HCT116 (cell line): ENCODE measurements around the gene PRKCH. TPM values are rescaled to one million over a fixed set of nuclear protein-coding genes. Genes with fewer than 3 reads are reported as not detected.

ENCODE experiments used
- ATAC-seq: fragments of 200-7000 bp; cut with Tn5 transposase; 2 replicates; pipeline ENCODE4 v1.9.1; 2020; ENCODE audit warnings: mild to moderate bottlenecking, moderate library complexity
- BruUV-seq: library from RNA; stranded (reverse); fragments of 400-500 nt; replicated peaks from 2 replicates; lab custom pipeline; 2021; lab: Mats Ljungman, UMichigan
- CTCF ChIA-PET: fragments of 300-600 bp; sonication (Branson Sonifier 250); formaldehyde crosslinking; loops from one replicate; lab custom pipeline; 2021; ENCODE audit warnings: antibody characterized with exemption; lab: Charles Lee
- POLR2A ChIA-PET: fragments of 300-600, 350-600 bp; sonication (Branson Sonifier 250); formaldehyde crosslinking; loops from one replicate; lab custom pipeline; 2021; ENCODE audit warnings: antibody characterized with exemption; lab: Charles Lee
- RAD21 ChIA-PET, 2 experiments: fragments of 300-600 bp; sonication (Branson Sonifier 250); formaldehyde crosslinking; loops; one replicate each; lab custom pipeline; 2023; ENCODE audit warnings: low total read pairs in 2 of 2; ENCODE audit not compliant: uncharacterized antibody in 2 of 2, unreplicated experiment in 2 of 2, low non-redundant PET in 1 of 2; lab: Charles Lee
- DNase-seq: peaks from one replicate; pipeline ENCODE4 v3.0.0-alpha.2; 2010; ENCODE audit warnings: low read depth, low spot score
- H2AFZ ChIP-seq: fragments of 200-600 bp; shearing (Covaris generic), sonication (generic); 2 replicates; pipeline ENCODE4 v1.6.1; 2017; ENCODE audit warnings: low read depth, mixed run types, mixed read lengths, antibody characterized with exemption, low read length; ENCODE audit not compliant: poor library complexity, severe bottlenecking
- H3K27ac ChIP-seq: 2 replicates; pipeline ENCODE4 v1.5.1; 2012; ENCODE audit warnings: low read depth, low read length
- H3K27me3 ChIP-seq: fragments of 200-600 bp; sonication (generic); 2 replicates; pipeline ENCODE4 v1.6.1; 2016; ENCODE audit warnings: mixed run types, low read length, mixed read lengths; ENCODE audit not compliant: insufficient read depth
- H3K36me3 ChIP-seq, 2 experiments: fragments of 200-500 bp in 1 of 2; fragments of 200-600 bp in 1 of 2; sonication (Bioruptor generic) in 1 of 2; sonication (generic) in 1 of 2; 2 replicates each; pipeline versions ENCODE4 v1.5.1 to v1.6.1; 2014 to 2016; ENCODE audit warnings: low read length in 2 of 2, inconsistent platforms in 1 of 2, mixed read lengths in 1 of 2, mixed run types in 1 of 2; ENCODE audit not compliant: insufficient read depth in 2 of 2, control insufficient read depth in 1 of 2
- H3K4me1 ChIP-seq, 2 experiments: fragments of 200-600 bp in 1 of 2; sonication (generic) in 1 of 2; 2 replicates each; pipeline versions ENCODE4 v1.5.1 to v1.6.1; 2012 to 2017; ENCODE audit warnings: low read length in 2 of 2, inconsistent platforms in 1 of 2, mild to moderate bottlenecking in 1 of 2, mixed read lengths in 1 of 2, mixed run types in 1 of 2, moderate library complexity in 1 of 2; ENCODE audit not compliant: insufficient read depth in 2 of 2, control insufficient read depth in 1 of 2
- H3K4me2 ChIP-seq: fragments of 200-600 bp; sonication (generic); 2 replicates; pipeline ENCODE4 v1.6.1; 2017; ENCODE audit warnings: mixed run types, low read length, mixed read lengths
- H3K4me3 ChIP-seq, 2 experiments: fragments of 200-600 bp in 1 of 2; sonication (generic) in 1 of 2; replicated peaks in 1 of 2; 2 replicates each; pipeline ENCODE4 v1.5.1; 2011 to 2016; ENCODE audit warnings: low read length in 2 of 2, control low read depth in 1 of 2, low read depth in 1 of 2, mild to moderate bottlenecking in 1 of 2, mixed read lengths in 1 of 2, mixed run types in 1 of 2
- H3K79me2 ChIP-seq: fragments of 200-600 bp; sonication (generic); 2 replicates; pipeline ENCODE4 v1.6.1; 2017; ENCODE audit warnings: mild to moderate bottlenecking, mixed run types, low read length, moderate library complexity, mixed read lengths; ENCODE audit not compliant: insufficient read depth
- H3K9ac ChIP-seq: fragments of 200-600 bp; sonication (generic); 2 replicates; pipeline ENCODE4 v1.6.1; 2016; ENCODE audit warnings: low read length, mixed read lengths
- H3K9me2 ChIP-seq: fragments of 200-600 bp; sonication (generic), shearing (Covaris generic); 2 replicates; pipeline ENCODE4 v1.6.1; 2017; ENCODE audit warnings: mixed run types, mild to moderate bottlenecking, moderate library complexity; ENCODE audit not compliant: insufficient read depth
- H3K9me3 ChIP-seq, 2 experiments: fragments of 200-500 bp in 1 of 2; fragments of 200-600 bp in 1 of 2; sonication (Bioruptor generic) in 1 of 2; sonication (generic) in 1 of 2; 2 replicates each; pipeline ENCODE4 v1.6.1; 2014 to 2017; ENCODE audit warnings: low read length in 2 of 2, mixed read lengths in 2 of 2, inconsistent platforms in 1 of 2, low read depth in 1 of 2, mild to moderate bottlenecking in 1 of 2, mixed run types in 1 of 2, moderate library complexity in 1 of 2; ENCODE audit not compliant: control insufficient read depth in 1 of 2, insufficient read depth in 1 of 2
- H4K20me1 ChIP-seq: fragments of 200-600 bp; sonication (generic), shearing (Covaris generic); 2 replicates; pipeline ENCODE4 v1.6.1; 2017; ENCODE audit warnings: mixed run types, mild to moderate bottlenecking, moderate library complexity; ENCODE audit not compliant: insufficient read depth
- EGR1 ChIP-seq: IDR thresholded peaks from 2 replicates; pipeline ENCODE4 v1.6.1; 2012; ENCODE audit warnings: low read depth
- EZH2 ChIP-seq: fragments of 200-600 bp; sonication (generic); IDR thresholded peaks from 2 replicates; pipeline ENCODE4 v1.6.1; 2017; ENCODE audit warnings: antibody characterized with exemption, mixed run types
- EZH2phosphoT487 ChIP-seq: fragments of 200-600 bp; IDR thresholded peaks from 2 replicates; pipeline ENCODE4 v1.6.1; 2018; ENCODE audit warnings: antibody characterized with exemption, borderline replicate concordance
- SIN3A ChIP-seq: IDR thresholded peaks from 2 replicates; pipeline ENCODE4 v1.6.1; 2012; ENCODE audit warnings: low read depth
- SRF ChIP-seq: IDR thresholded peaks from 2 replicates; pipeline ENCODE4 v1.6.1; 2012; ENCODE audit warnings: low read depth
- ZFX ChIP-seq: fragments of 450-650 bp; IDR thresholded peaks from 2 replicates; pipeline ENCODE4 v1.6.1; 2017
- intact Hi-C: fragments of 100-400 bp; cut with micrococcal nuclease; formaldehyde crosslinking; loops from 2 replicates; pipeline ENCODE4 v1.10.0; 2022
- total RNA-seq: library from RNA; stranded (reverse); gene quantifications from one replicate; pipeline ENCODE4 v1.2.1, GENCODE V29; 2021; ENCODE audit not compliant: unreplicated experiment
- TF ChIP-seq, protein P1 (sequence below): IDR thresholded peaks from 2 replicates; pipeline ENCODE4 v1.6.1; 2012
- TF ChIP-seq, protein P2 (sequence below): IDR thresholded peaks from 2 replicates; pipeline ENCODE4 v1.6.1; 2012; ENCODE audit warnings: low read depth
- TF ChIP-seq, protein P3 (sequence below), 3 experiments: fragments of 200-600 bp in 1 of 3; sonication (generic) in 1 of 3; IDR thresholded peaks in 2 of 3; conservative IDR thresholded peaks in 1 of 3; 2 replicates each; pipeline ENCODE4 v1.5.1; 2012 to 2017; ENCODE audit warnings: low read depth in 2 of 3, low read length in 2 of 3, antibody characterized with exemption in 1 of 3, borderline replicate concordance in 1 of 3, control low read depth in 1 of 3, mild to moderate bottlenecking in 1 of 3, mixed read lengths in 1 of 3, mixed run types in 1 of 3, moderate library complexity in 1 of 3; ENCODE audit not compliant: insufficient read depth in 1 of 3

The PRKCH gene
- total RNA-seq, 1 experiment from 2014 or later: 16.6 TPM

DNA sequence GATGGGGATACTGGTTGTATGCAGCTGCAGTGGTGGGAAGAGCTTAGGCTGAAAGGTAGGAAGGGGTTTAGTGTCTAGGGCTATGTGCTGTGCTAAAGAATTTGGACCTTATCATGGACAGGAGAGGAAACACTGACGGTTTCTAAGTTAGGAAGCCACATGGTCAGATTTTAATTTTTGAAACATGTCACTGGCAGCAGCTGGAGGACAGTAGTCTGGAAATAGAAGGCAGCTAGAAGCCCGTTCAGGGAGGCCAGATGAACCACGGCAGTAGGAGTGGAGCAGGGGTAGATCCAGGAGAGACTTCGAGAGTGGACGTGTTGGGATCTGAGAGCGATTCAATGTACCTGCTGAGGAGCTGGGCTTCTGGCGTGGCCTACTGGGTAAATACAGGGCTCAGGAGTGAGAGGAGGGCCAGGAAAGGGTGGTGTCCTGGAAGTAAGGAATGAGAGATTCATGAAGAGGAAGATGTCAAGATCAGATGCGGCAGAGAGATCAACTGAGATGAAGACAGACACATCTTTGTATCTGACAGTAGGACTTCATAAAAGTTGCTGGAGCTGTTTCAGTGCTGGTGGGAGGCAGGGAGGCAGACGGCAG, 64.9 kb downstream of the PRKCH start:
- Histone ChIP-seq H3K4me1 (peaks cover 24 to 46% of the 10 kb centered on the region in 2 experiments), H3K36me3 (no peaks in the 10 kb centered on the region), H3K79me2 (no peaks in the 10 kb centered on the region), H3K27me3 (no peaks in the 10 kb centered on the region), H3K27ac (no peak overlapping the region), H4K20me1 (no peaks in the 10 kb centered on the region), H3K9me2 (no peaks in the 10 kb centered on the region), H3K9me3 (no peaks in the 10 kb centered on the region), H3K4me3 (no peak overlapping the region), H3K9ac (no peak overlapping the region), H2AFZ (no peak overlapping the region), H3K4me2 (no peak overlapping the region)
- ChIA-PET RAD21 (no interaction called here), POLR2A (no interaction called here), CTCF (no interaction called here)
- BruUV-seq: no TSS peak
- TF ChIP-seq SIN3A: no peak
- TF ChIP-seq EZH2phosphoT487: no peak
- intact Hi-C loops: no loop called here
- no peak for ATAC-seq
- DNase-seq: no peak

DNA sequence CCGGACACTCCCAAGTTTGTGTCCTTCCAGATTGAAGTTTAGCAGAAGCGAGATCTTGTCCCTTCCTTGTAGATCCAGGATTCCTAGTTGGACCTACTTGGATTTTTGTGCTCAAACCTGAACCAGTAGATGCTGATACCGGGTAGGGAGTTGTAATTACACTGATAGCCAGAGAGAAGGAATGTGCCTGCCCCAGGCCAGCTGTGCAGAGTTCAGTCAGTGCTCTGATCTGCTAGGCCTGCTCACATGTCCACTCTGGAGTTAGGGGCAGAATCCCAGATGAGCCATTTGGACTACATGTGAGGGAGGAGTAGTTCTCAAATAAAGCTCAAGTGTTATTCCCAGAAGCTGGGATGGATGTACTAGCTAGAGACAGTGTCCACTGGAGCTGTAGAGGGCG, 65.7 kb downstream of the PRKCH start:
- BruUV-seq: no TSS peak
- Histone ChIP-seq H2AFZ (no peak overlapping the region), H3K9me2 (no peaks in the 10 kb centered on the region), H3K36me3 (no peaks in the 10 kb centered on the region), H3K4me3 (no peak overlapping the region), H3K4me1 (peaks cover 24 to 40% of the 10 kb centered on the region in 2 experiments), H3K79me2 (no peaks in the 10 kb centered on the region), H3K27ac (no peak overlapping the region), H3K27me3 (no peaks in the 10 kb centered on the region), H3K4me2 (no peak overlapping the region), H3K9ac (no peak overlapping the region), H4K20me1 (no peaks in the 10 kb centered on the region), H3K9me3 (no peaks in the 10 kb centered on the region)
- DNase-seq (no peak), ATAC-seq (no peak)
- CTCF ChIA-PET: no interaction called here
- POLR2A ChIA-PET: no interaction called here
- no peak for TF ChIP-seq EGR1
- TF ChIP-seq EZH2phosphoT487: no peak
- TF ChIP-seq, protein P1, sequence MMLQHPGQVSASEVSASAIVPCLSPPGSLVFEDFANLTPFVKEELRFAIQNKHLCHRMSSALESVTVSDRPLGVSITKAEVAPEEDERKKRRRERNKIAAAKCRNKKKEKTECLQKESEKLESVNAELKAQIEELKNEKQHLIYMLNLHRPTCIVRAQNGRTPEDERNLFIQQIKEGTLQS: no peak
- TF ChIP-seq, protein P2, sequence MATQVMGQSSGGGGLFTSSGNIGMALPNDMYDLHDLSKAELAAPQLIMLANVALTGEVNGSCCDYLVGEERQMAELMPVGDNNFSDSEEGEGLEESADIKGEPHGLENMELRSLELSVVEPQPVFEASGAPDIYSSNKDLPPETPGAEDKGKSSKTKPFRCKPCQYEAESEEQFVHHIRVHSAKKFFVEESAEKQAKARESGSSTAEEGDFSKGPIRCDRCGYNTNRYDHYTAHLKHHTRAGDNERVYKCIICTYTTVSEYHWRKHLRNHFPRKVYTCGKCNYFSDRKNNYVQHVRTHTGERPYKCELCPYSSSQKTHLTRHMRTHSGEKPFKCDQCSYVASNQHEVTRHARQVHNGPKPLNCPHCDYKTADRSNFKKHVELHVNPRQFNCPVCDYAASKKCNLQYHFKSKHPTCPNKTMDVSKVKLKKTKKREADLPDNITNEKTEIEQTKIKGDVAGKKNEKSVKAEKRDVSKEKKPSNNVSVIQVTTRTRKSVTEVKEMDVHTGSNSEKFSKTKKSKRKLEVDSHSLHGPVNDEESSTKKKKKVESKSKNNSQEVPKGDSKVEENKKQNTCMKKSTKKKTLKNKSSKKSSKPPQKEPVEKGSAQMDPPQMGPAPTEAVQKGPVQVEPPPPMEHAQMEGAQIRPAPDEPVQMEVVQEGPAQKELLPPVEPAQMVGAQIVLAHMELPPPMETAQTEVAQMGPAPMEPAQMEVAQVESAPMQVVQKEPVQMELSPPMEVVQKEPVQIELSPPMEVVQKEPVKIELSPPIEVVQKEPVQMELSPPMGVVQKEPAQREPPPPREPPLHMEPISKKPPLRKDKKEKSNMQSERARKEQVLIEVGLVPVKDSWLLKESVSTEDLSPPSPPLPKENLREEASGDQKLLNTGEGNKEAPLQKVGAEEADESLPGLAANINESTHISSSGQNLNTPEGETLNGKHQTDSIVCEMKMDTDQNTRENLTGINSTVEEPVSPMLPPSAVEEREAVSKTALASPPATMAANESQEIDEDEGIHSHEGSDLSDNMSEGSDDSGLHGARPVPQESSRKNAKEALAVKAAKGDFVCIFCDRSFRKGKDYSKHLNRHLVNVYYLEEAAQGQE: no peak
- TF ChIP-seq ZFX: no peak
- no peak for TF ChIP-seq EZH2
- TF ChIP-seq, protein P3, sequence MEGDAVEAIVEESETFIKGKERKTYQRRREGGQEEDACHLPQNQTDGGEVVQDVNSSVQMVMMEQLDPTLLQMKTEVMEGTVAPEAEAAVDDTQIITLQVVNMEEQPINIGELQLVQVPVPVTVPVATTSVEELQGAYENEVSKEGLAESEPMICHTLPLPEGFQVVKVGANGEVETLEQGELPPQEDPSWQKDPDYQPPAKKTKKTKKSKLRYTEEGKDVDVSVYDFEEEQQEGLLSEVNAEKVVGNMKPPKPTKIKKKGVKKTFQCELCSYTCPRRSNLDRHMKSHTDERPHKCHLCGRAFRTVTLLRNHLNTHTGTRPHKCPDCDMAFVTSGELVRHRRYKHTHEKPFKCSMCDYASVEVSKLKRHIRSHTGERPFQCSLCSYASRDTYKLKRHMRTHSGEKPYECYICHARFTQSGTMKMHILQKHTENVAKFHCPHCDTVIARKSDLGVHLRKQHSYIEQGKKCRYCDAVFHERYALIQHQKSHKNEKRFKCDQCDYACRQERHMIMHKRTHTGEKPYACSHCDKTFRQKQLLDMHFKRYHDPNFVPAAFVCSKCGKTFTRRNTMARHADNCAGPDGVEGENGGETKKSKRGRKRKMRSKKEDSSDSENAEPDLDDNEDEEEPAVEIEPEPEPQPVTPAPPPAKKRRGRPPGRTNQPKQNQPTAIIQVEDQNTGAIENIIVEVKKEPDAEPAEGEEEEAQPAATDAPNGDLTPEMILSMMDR (IDR thresholded peaks at IDR 0.05 in 2 of 3, conservative IDR thresholded peaks at IDR 0.05 in 1 of 3; ENCODE audit: borderline replicate concordance in 1 of 3, insufficient read depth in 1 of 3, low read depth in 2 of 3, low read length in 2 of 3): no peak
- TF ChIP-seq SRF: no peak
- RAD21 ChIA-PET: no interaction called here
- intact Hi-C loops: no loop called here
